ENCODE measurements around the gene BPI. TPM values are rescaled to one million over a fixed set of nuclear protein-coding genes. Genes with fewer than 3 reads are reported as not detected.

The BPI gene
- total RNA-seq, 1 experiment from 2014 or later, result not detected

GRCh38 chr20:38330638-38331037, 26.7 kb downstream of the BPI start:
- no peak overlapping the region for H2AFZ ChIP-seq (ENCODE audit: low read length)
- H3K27ac ChIP-seq (ENCODE audit: insufficient read length, low read depth, low read length), result no peak overlapping the region
- no peak overlapping the region for H3K9ac ChIP-seq (ENCODE audit: extremely low read depth, insufficient read length, low read length)
- H3K4me1 ChIP-seq (ENCODE audit: insufficient read depth, low read length), result no peaks in the 10 kb centered on the region
- no peaks in the 10 kb centered on the region for H3K79me1 ChIP-seq (ENCODE audit: insufficient read depth, low read depth, low read length, poor library complexity, severe bottlenecking)
- no peak overlapping the region for H3K23ac ChIP-seq (ENCODE audit: insufficient read length, low read depth, low read length)
- no peak overlapping the region for H2BK120ac ChIP-seq (ENCODE audit: low read depth, low read length, poor library complexity, severe bottlenecking)
- H2BK12ac ChIP-seq (ENCODE audit: insufficient read length, low read depth, low read length), result no peak overlapping the region
- H3K56ac ChIP-seq (ENCODE audit: insufficient read length, low read depth, low read length), result no peak overlapping the region
- Mint-ChIP-seq H3K27me3 (ENCODE audit: low read depth) (peaks cover 4% of the 10 kb centered on the region), H3K4me1 (peaks cover 0 to 2% of the 10 kb centered on the region in 2 experiments; a peak in 1 of 4 replicates), H3K9me3 (no peaks in the 10 kb centered on the region), H3K27ac (no peak overlapping the region), H3K4me3 (no peak overlapping the region), H3K36me3 (ENCODE audit: insufficient read depth in 1 of 3, low read depth in 3 of 3) (no peaks in the 10 kb centered on the region)
- no peaks in the 10 kb centered on the region for H3K79me2 ChIP-seq (ENCODE audit: insufficient read depth, low read length)
- H3T11ph ChIP-seq (ENCODE audit: low read length), result no peak overlapping the region
- no peaks in the 10 kb centered on the region; the same call in 1 of the 2 replicates for H3K27me3 ChIP-seq (ENCODE audit: insufficient read depth, low read length)
- no peak overlapping the region for H2BK5ac ChIP-seq (ENCODE audit: insufficient read length, low read length)
- no peak overlapping the region for H2BK15ac ChIP-seq (ENCODE audit: low read depth, low read length)
- no peak overlapping the region for H3K18ac ChIP-seq (ENCODE audit: insufficient read length, low read depth, low read length)
- no peak overlapping the region for H4K5ac ChIP-seq (ENCODE audit: insufficient read length, low read depth, low read length)
- no peak overlapping the region for H4K8ac ChIP-seq (replicated peaks; ENCODE audit: insufficient read length, low read depth, low read length)
- no peak for TF ChIP-seq CTCF (conservative IDR thresholded peaks at IDR 0.05)
- H2AK5ac ChIP-seq (ENCODE audit: insufficient read length, low read length), result no peak overlapping the region
- no peak overlapping the region for H2BK20ac ChIP-seq (ENCODE audit: low read depth, low read length, poor library complexity, severe bottlenecking)
- no peaks in the 10 kb centered on the region for H4K20me1 ChIP-seq (ENCODE audit: control insufficient read depth, insufficient read depth, insufficient read length)
- no CpG with 5 or more reads among the region's 3 CpGs for WGBS (ENCODE audit: extremely low coverage, insufficient read length, low lambda C conversion rate)
- H3K14ac ChIP-seq (ENCODE audit: insufficient read depth, low read length), result no peak overlapping the region
- H3K23me2 ChIP-seq (ENCODE audit: insufficient read length, low read depth, low read length, poor library complexity, severe bottlenecking), result no peaks in the 10 kb centered on the region
- no peak overlapping the region for H3K4ac ChIP-seq (ENCODE audit: low read depth, low read length)
- H4K91ac ChIP-seq (ENCODE audit: insufficient read length, low read depth, low read length), result no peak overlapping the region
- no peaks in the 10 kb centered on the region for H3K9me3 ChIP-seq (ENCODE audit: control insufficient read depth, low read depth, low read length)
- DNase-seq, result no peak
- H3K4me2 ChIP-seq (ENCODE audit: insufficient read depth, insufficient read length, low read length), result no peak overlapping the region
